GM08714 (cell line): ENCODE measurements around the gene MBNL1.
"Not testable (repeated sequence)": the region's sequence is repeated elsewhere in the genome, so short reads cannot be mapped to it uniquely, and the experiment has no call there.

ENCODE experiments used
- H3K4me3 ChIP-seq: fragments of 200-500 bp; sonication (Bioruptor generic); 2 replicates; pipeline ENCODE4 v1.5.1; 2014; ENCODE audit warnings: mild to moderate bottlenecking, low read length, inconsistent platforms
- ZNF274 ChIP-seq: IDR thresholded peaks from 2 replicates; pipeline ENCODE4 v1.6.1; 2012; ENCODE audit warnings: mild to moderate bottlenecking, low read depth, low read length

Gene MBNL1

GRCh38 chr3:152395764-152396163 is 127.0 kb downstream of the MBNL1 start:
- no peak overlapping the region for H3K4me3 ChIP-seq
- no peak for TF ChIP-seq ZNF274

GRCh38 chr3:152396867-152397266 is 128.1 kb downstream of the MBNL1 start:
- no peak for TF ChIP-seq ZNF274

GRCh38 chr3:152397348-152397747 is 128.6 kb downstream of the MBNL1 start:
- not testable (repeated sequence) for H3K4me3 ChIP-seq

More at GRCh38 chr3:152396867-152397266, 128.1 kb downstream of the MBNL1 start:
- H3K4me3 ChIP-seq = no peak overlapping the region

GRCh38 chr3:152398495-152398894 is 129.8 kb downstream of the MBNL1 start:
- no peak overlapping the region for H3K4me3 ChIP-seq
- TF ChIP-seq ZNF274 = no peak

DNA sequence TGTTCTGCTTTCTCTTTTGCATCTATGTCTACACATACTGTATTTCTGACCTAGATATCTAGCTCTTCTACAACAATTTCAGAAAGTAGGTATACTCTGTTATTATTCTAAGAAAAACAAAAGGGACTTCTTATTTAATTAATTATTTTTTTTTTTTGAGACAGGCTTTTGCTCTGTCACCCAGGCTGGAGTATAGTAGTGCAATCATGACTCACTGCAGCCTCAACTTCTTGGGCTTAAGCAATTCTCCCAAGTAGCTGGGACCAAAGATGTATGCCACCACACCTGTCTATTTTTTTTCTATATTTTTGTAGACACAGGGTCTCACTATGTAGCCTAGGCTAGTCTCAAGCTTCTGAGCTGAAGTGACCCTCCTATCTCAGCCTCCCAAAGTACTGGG is 130.6 kb downstream of the MBNL1 start:
- H3K4me3 ChIP-seq = no peak overlapping the region
- no peak for TF ChIP-seq ZNF274

GRCh38 chr3:152400887-152401286 is 132.2 kb downstream of the MBNL1 start:
- H3K4me3 ChIP-seq = no peak overlapping the region
- no peak for TF ChIP-seq ZNF274

DNA sequence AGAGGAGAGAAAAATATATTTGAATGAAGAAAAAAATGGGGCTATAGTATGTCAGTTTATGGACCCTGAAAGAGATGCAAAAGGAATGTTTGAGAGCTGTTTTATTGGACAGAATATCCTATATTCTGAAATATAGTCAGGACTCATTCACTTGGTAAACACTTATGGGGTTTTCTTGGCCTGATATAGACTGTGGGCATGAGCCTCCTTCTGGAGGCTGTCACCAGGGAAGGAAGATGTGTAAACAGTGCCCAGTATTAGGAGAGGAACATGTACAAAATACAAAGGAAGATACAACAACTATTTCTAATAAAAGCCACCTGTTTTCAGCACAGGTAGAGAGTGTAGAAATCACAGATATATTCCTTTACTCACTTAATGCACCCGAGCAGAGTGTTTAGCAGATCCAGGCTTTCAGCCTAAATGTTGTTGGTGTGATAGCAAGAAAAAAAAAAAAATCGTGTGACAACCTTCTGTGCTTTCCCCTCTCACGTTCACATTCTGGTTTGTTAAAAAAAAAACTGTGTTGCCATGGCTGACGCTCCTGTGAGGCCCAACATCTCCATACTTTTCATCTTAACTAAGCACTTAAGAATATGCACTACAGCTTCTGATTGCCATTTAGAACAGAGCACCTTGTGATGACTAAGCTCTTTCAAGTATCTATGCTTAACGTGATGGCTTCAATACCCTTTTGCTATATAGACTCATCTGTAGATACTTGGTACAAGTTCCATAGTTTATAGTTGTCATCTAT is 134.1 kb downstream of the MBNL1 start:
- TF ChIP-seq ZNF274 = no peak
- H3K4me3 ChIP-seq = no peak overlapping the region

- H3K4me3 ChIP-seq = no peak overlapping the region
- TF ChIP-seq ZNF274 = no peak
These were observed 134.9 kb downstream of the MBNL1 start for GRCh38 chr3:152403632-152404066.

GRCh38 chr3:152404976-152405375 is 136.2 kb downstream of the MBNL1 start:
- no peak for TF ChIP-seq ZNF274
- no peak overlapping the region for H3K4me3 ChIP-seq

GRCh38 chr3:152405915-152406802 is 137.4 kb downstream of the MBNL1 start:
- no peak for TF ChIP-seq ZNF274
- no peak overlapping the region for H3K4me3 ChIP-seq

GRCh38 chr3:152413240-152413639 is 144.5 kb downstream of the MBNL1 start:
- H3K4me3 ChIP-seq = no peak overlapping the region
- no peak for TF ChIP-seq ZNF274

GRCh38 chr3:152416808-152417580 is 148.3 kb downstream of the MBNL1 start:
- no peak overlapping the region for H3K4me3 ChIP-seq
- TF ChIP-seq ZNF274 = no peak

GRCh38 chr3:152419748-152420147 is 151.0 kb downstream of the MBNL1 start:
- H3K4me3 ChIP-seq = no peak overlapping the region
- no peak for TF ChIP-seq ZNF274

GRCh38 chr3:152421162-152421561 is 152.4 kb downstream of the MBNL1 start:
- no peak overlapping the region for H3K4me3 ChIP-seq
- TF ChIP-seq ZNF274 = no peak
